ENCODE data around the gene CYP2W1.
"Not testable (repeated sequence)": the region's sequence is repeated elsewhere in the genome, so short reads cannot be mapped to it uniquely, and the experiment has no call there.

The CYP2W1 gene

DNA sequence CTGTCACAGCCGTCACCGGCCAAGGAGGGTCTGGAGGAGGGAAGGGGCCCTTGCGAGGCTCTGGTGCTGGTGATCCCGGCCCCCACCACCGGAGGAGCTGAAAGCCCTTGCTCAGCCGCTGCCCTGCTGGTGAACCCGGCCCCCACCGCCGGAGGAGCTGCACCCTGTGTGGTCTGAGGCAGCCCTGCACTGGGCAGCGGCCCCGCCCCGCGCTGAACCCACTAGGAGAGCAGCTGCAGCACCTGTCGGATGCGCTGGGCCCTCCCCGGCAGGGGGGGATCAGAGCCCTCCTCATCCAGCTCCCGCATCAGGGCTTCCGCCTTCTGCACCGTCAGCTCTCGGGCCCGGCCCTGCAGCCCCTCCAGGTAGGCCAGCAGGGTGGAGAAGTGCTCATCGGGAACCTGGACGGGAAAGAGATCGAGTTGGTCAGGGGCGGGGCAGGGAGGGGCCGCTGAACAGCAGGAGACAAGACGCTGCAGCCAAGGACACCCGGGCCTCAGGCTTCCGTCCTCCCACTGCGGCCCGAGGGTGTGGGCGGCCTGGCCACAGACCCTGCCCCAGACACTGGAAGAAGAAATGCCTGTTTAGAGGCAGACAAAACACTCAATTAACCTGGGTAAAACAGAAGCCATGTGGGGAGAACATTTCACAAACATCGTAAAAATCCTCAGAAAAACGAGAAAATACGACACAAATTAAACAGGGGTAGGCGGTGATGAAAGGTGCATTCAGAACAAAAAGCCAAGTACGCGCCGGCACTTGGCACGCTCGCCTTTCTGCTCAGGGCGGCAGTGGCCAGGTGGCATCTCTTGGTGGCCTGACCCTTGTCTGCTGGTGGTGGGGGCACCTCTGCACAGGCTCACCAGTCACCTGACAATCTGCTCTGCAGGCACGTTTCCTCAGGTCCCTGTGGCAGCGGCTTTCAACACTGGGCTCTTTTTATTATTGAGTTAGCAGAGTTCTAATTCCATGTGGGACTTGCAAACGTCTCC lies 14.7 kb downstream of the CYP2W1 start:
- DNase-seq, result no peak

DNA sequence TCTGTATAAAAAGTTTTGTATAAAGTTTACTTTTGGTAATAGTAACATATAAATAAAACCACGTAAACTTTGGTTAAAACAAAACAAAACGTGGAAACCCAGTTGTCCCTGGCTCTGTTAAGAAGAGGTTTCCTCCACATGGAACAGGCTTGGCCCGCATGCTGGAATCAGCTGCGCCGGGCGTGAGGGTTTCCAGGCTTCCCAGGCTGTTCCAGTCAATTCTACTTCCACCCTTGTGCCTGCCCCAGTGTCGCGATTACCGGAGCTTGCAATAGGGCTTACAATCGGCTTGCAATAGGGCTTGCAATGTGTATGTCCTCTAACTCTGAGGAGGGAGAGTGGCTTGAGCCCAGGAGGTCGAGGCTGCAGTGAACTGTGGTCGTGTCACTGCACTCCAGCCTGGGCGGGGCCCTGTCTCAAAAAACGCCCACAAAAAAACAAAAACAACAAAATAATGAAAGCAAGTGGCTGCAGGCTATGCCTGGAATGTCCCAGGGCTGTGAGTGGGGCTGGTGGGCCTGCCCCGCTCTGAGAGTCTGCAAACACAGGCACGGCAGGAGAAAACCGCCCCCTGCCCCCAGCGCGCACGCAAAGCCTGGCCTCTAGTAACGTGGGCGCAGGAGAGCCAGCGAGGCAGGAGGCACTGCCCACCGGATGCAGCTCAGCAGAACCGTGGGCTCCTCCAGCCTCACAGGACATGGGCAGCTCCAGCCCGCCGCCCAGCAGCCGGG lies 16.3 kb downstream of the CYP2W1 start:
- DNase-seq, result no peak

- no peak for DNase-seq
Measured at GRCh38 chr7:999941-1000935, 17.3 kb downstream of the CYP2W1 start.

DNA sequence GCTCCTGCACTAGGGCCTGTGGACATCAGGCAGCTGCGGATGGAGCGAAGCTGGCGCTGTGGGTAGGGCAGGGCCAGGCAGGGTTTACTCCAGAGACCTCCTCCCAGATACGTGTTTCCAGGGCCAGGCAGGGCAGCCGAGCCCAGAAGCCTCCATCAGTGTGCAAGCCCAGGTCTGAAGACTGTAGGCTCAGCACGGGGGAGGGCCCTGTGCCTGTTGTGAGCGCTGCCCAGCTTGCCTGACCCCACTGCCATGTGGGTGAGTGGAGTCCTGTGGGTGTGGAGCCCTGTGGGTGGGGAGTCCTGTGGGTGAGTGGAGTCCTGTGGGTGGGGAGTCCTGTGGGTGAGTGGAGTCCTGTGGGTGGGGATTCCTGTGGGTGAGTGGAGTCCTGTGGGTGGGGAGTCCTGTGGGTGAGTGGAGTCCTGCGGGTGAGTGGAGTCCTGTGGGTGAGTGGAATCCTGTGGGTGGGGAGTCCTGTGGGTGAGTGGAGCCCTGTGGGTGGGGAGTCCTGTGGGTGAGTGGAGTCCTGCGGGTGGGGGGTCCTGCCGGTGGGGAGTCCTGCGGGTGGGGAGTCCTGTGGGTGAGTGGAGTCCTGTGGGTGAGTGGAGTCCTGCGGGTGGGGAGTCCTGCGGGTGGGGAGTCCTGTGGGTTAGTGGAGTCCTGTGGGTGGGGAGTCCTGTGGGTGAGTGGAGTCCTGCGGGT lies 18.2 kb downstream of the CYP2W1 start:
- not testable (repeated sequence) for DNase-seq

DNA sequence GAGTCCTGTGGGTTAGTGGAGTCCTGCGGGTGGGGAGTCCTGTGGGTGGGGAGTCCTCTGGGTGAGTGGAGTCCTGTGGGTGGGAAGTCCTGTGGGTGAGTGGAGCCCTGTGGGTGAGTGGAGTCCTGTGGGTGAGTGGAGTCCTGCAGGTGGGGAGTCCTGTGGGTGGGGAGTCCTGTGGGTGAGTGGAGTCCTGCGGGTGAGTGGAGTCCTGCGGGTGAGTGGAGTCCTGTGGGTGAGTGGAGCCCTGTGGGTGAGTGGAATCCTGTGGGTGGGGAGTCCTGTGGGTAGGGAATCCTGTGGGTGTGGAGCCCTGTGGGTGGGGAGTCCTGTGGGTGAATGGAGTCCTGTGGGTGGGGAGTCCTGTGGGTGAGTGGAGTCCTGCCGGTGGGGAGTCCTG lies 19.0 kb downstream of the CYP2W1 start:
- not testable (repeated sequence) for DNase-seq

DNA sequence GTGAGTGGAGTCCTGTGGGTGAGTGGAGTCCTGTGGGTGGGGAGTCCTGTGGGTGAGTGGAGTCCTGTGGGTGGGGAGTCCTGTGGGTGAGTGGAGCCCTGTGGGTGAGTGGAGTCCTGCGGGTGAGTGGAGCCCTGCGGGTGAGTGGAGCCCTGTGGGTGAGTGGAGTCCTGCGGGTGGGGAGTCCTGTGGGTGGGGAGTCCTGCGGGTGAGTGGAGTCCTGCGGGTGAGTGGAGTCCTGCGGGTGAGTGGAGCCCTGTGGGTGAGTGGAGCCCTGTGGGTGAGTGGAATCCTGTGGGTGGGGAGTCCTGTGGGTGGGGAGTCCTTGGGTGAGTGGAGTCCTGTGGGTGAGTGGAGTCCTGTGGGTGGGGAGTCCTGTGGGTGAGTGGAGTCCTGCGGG lies 19.5 kb downstream of the CYP2W1 start:
- not testable (repeated sequence) for DNase-seq

DNA sequence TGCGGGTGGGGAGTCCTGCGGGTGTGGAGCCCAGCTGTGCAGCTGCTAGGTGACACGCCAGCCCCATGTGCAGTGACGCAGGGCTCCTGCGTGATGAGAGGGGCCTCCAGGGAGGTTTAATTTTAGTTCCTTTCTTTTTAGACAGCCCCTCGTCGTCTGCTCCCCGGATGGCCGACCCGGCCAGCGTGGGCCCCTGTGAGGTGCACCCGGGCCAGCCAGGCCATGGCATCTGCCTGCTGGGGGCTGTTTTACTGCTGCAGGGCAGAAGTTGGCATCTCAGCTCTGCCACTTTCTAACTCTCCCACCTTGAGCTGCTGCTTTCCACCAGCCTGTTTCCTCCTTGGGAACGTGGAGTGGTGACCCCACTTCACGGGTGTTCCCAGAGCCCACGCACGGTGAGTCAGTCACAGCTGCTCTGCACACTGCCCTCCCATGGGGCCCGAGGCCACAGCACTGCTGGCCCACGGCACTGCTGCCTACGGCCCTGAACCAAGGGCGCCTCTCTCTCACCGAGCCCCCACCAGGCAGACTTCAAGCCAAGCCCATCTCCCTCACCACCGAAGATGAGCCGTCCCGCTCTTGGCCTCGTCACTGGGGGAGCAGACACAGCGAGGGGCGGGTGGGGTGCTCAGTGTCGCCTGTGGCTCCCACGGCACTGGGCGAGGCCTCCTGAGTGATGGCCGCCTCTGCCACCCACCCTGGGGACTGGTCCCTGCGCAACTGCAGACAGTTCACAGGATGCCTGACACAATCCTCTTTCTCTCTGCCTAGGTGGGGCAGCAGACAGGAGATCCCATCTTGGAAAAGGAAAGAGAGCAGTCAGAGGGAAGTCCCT lies 21.3 kb downstream of the CYP2W1 start:
- DNase-seq, result no peak

DNA sequence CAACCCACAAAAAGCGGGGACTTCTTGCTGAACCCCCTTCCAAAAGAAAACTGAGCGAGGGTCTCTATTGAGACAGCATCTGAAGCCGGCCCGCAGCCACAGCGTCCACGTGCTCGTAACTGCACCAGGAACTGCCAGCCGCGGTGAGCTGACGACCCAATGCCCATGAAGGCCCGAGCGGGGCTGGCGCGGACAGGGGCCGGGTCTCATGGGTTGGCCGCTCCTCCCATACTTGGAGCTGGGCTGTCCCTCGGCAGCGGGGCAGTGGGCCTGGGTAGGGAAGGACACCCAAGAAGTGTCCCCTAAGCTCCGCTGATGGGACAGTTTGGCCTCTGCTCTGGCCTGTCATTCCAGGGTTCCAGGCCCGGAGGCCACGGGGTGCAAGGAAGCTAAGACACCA lies 22.3 kb downstream of the CYP2W1 start:
- no peak for DNase-seq

DNA sequence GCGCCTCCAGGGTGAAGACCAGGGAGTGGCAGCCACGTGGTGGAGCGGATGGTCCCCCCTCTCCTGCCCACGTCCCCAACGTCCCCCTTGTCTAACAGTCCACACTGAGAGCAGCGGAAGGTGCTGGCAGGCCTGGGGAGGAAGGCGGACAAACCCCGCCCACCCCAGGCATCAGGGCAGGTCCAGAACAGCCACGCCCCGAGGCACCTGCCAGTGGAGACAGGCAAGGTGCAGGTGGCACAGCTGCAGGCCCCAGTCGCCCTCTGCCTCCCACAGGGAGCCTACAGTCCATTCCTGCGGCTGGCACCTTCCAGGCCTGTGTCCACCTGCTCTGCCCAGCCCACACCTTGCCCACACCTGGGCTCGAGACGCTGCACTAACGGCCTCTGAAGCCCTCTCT lies 24.9 kb downstream of the CYP2W1 start:
- no peak for DNase-seq

- no peak for DNase-seq
Measured at GRCh38 chr7:1008733-1009363, 25.9 kb downstream of the CYP2W1 start.

- DNase-seq, result no peak
Measured at GRCh38 chr7:1009747-1010146, 26.8 kb downstream of the CYP2W1 start.

GRCh38 chr7:1010226-1010625 lies 27.2 kb downstream of the CYP2W1 start:
- DNase-seq, result no peak

DNA sequence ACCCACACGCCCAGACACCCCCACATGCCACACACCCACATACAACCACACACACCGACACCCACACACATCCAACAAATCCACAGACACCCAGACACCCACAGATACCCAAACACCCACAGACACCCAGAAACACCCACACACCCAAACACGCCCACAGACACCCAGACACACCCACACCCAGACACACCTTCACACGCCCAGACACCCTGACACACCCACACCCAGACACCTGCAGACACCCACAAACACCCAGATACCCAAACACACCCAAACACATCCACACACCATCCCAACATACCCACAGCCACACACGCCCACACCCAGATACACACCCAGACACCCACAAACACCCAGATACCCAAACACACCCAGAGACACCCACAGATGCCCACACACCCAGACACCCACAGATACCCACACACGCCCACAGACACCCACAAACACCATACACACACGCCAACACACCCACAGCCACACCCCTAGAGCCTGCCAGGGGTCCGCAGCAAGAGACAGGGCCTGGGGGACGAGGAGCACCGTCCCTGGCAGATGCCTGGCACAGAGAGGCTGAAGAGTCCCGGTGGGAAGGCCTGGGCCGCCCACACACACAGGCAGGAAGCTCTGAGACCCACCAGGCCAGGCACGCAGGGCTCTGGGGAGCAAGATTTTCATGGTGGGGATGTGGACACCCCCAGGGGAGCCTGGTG lies 28.5 kb downstream of the CYP2W1 start:
- no peak for DNase-seq

- DNase-seq, result no peak
Measured at GRCh38 chr7:1012004-1012715, 29.2 kb downstream of the CYP2W1 start.

DNA sequence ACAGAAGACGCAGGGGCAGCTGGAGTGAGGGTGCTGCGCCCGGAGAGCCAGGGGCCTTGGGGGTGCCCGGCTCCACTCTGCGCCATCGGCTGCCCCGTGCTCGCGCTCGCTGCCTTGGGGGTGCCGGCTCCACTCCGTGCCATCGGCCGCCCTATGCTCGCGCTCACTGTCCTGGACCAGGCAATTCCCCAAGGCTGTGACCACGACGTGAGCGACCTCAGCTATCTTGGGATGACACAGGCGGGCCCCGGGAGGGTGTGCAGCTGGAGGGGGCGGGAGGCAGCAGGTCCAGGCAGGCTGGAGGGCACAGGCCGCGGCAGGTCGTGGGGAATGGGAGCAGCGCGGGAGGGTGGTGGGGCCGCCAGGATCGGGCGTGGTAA lies 29.7 kb downstream of the CYP2W1 start:
- no peak for DNase-seq

DNA sequence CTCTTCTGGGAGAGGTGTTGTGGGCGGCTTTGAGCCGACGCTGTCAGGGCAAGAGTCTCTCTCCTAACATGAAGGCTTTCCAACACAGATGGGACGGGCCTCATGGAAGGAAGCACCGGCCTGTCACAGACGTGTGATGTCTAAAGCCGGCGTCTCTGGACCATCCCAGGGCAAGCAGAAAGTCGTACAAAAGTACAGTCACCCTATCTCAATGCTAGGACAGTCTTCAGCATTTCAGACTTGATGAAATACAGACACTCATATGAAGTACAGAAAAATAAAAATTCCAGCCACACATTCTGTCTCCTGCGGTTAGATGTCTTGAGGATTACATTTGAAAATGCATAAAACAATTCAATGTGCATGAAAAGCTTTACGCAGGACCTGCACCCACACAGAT lies 30.6 kb downstream of the CYP2W1 start:
- no peak for DNase-seq

DNA sequence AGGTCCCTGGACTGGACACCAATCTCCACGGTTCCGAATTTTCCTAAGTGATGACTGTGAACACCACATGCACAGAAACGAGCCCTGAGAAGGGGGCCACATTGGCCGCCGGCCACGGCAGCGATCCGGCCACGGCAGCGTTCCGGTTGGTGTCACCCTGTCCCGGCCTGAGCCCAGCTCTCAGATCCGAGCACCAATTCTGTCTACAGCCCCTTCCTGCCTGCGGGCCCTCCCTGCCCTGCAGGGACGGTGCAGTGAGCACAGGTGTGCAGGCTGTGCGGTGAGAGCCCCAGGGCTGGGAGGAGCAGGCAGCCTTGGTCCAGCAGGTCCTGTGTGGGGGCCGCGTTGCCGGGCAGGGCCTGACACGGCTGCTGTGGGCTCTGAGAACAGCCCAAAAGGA lies 31.7 kb downstream of the CYP2W1 start:
- no peak for DNase-seq

DNA sequence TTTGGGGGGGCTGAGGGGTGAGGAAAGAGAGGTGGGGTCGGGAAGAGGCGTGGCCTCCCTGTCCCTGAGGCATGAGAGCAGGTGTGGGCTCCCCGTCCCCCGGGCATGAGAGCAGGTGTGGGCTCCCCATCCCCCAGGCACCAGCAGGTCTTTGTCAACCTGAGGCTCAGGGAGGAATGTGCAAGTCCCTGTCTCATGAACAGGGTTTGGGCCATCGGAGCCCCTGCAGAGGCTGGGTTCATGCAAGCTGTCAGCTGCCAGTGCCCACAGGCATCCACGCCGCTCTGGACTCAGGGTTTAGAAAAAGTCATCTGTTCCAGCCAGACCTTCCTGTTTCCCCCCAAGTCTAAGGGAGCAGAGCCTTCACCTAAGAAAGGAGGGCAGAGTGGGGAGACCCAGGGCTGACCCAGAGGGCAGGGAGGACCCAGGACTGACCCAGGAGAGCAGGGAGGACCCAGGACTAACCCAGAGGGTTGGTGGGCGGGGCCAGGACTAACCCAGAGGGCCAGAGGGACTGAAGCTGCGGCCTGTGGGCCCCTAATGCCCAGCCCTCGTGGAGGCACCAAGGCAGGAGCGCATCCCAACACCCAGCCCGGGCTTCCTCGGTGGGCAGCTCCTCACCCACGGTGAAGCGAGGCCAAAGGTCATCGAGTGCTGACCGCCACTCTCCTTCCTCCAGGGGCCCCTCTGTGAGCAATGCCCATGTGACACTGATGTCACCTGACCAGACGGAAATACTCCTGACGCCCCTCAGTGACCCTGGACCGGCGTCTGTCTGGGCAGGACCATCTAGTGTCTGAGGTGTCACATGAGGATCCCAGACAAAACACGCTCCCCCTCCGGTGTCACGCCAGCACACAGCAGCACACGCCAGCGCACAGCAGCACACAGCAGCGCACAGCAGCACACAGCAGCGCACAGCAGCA lies 32.5 kb downstream of the CYP2W1 start:
- DNase-seq, result no peak
